Activated CD4-positive, alpha-beta T cell treated with anti-CD3 and anti-CD28 coated beads, Interleukin-2, amount 10 ng/mL, durations not matched to agents 7 days and 5 days (primary cell): Measurements from ENCODE around the gene PIK3CA. TPM values are rescaled to one million over a fixed set of nuclear protein-coding genes. Genes with fewer than 3 reads are reported as not detected.
"Not testable (repeated sequence)": the region's sequence is repeated elsewhere in the genome, so short reads cannot be mapped to it uniquely, and the experiment has no call there.

Experiments used
- CTCF ChIA-PET: fragments of 350-600 bp; sonication (Branson Sonifier 250); formaldehyde crosslinking; loops from one replicate; lab custom pipeline; 2021; ENCODE audit warnings: antibody characterized with exemption; lab: Charles Lee
- POLR2A ChIA-PET: fragments of 350-600 bp; sonication (Branson Sonifier 250); formaldehyde crosslinking; loops from one replicate; lab custom pipeline; 2021; ENCODE audit warnings: antibody characterized with exemption; lab: Charles Lee
- DNase-seq: peaks from one replicate; pipeline ENCODE4 v3.0.0-alpha.2; 2020
- H3K27ac Mint-ChIP-seq: one replicate; pipeline ENCODE4 v1.8.0; 2021; ENCODE audit warnings: mild to moderate bottlenecking, moderate library complexity, mixed read lengths
- H3K27me3 Mint-ChIP-seq: one replicate; pipeline ENCODE4 v1.8.0; 2021; ENCODE audit warnings: mixed read lengths
- H3K36me3 Mint-ChIP-seq: one replicate; pipeline ENCODE4 v1.8.0; 2021; ENCODE audit warnings: low read depth, mixed read lengths
- H3K4me1 Mint-ChIP-seq: one replicate; pipeline ENCODE4 v1.8.0; 2021; ENCODE audit warnings: mixed read lengths
- H3K4me3 Mint-ChIP-seq: one replicate; pipeline ENCODE4 v1.8.0; 2021; ENCODE audit warnings: mild to moderate bottlenecking, moderate library complexity, mixed read lengths
- H3K9me3 Mint-ChIP-seq: one replicate; pipeline ENCODE4 v1.8.0; 2021; ENCODE audit warnings: mixed read lengths
- total RNA-seq, 2 experiments: library from RNA; stranded (reverse); gene quantifications; one replicate each; pipeline ENCODE4 v1.2.3, GENCODE V29; 2021

PIK3CA gene
- total RNA-seq, 2 experiments from 2014 or later, result 23.4 to 28.0 TPM

- H3K27ac Mint-ChIP-seq, DNase-seq, H3K36me3 Mint-ChIP-seq, POLR2A ChIA-PET, H3K4me3 Mint-ChIP-seq: not testable (repeated sequence)
- Mint-ChIP-seq H3K4me1 (peaks cover 31% of the 10 kb centered on the region), H3K9me3 (peaks cover 10% of the 10 kb centered on the region), H3K27me3 (peaks cover 13% of the 10 kb centered on the region)
- CTCF ChIA-PET, result interaction anchor here (1.1 kb wide), 1 partner anchor 11 kb away, joined by 3 read pairs; no protein-coding TSS in a partner anchor
Observed at GRCh38 chr3:179257742-179258141, 109.6 kb downstream of the PIK3CA start.

- Mint-ChIP-seq H3K27me3 (peaks cover 13% of the 10 kb centered on the region), H3K27ac (no peak overlapping the region), H3K36me3 (peaks cover 8% of the 10 kb centered on the region), H3K4me1 (peaks cover 31% of the 10 kb centered on the region), H3K9me3 (peaks cover 10% of the 10 kb centered on the region), H3K4me3 (no peak overlapping the region)
- ChIA-PET CTCF (no interaction called here), POLR2A (no interaction called here)
- no peak for DNase-seq
Observed at GRCh38 chr3:179258820-179259219, 110.7 kb downstream of the PIK3CA start.

- peaks cover 13% of the 10 kb centered on the region for H3K27me3 Mint-ChIP-seq
- H3K27ac Mint-ChIP-seq, POLR2A ChIA-PET, CTCF ChIA-PET, DNase-seq, H3K36me3 Mint-ChIP-seq: not testable (repeated sequence)
- H3K4me3 Mint-ChIP-seq, result peak overlapping the region; percentile 60
- H3K4me1 Mint-ChIP-seq, result peaks cover 31% of the 10 kb centered on the region
- peaks cover 10% of the 10 kb centered on the region for H3K9me3 Mint-ChIP-seq
Observed at GRCh38 chr3:179259959-179260756, 112.0 kb downstream of the PIK3CA start.

GRCh38 chr3:179260949-179261765 lies 113.0 kb downstream of the PIK3CA start:
- POLR2A ChIA-PET, result no interaction called here
- Mint-ChIP-seq H3K4me3 (peak overlapping the region; percentile 75), H3K27me3 (peaks cover 13% of the 10 kb centered on the region), H3K27ac (peak overlapping the region; percentile 34), H3K9me3 (peaks cover 10% of the 10 kb centered on the region), H3K4me1 (peaks cover 29% of the 10 kb centered on the region), H3K36me3 (peaks cover 8% of the 10 kb centered on the region)
- peak; percentile 67 for DNase-seq
- CTCF ChIA-PET, result interaction anchor here (1.2 kb wide), 1 partner anchor 62 kb away, joined by 3 read pairs; no protein-coding TSS in a partner anchor

- CTCF ChIA-PET, result interaction anchor here (1.5 kb wide), 1 partner anchor 14 kb away, joined by 5 read pairs; no protein-coding TSS in a partner anchor
Observed at GRCh38 chr3:179263134-179263533, 115.0 kb downstream of the PIK3CA start.

GRCh38 chr3:179264449-179264848 lies 116.3 kb downstream of the PIK3CA start:
- Mint-ChIP-seq H3K4me3 (no peak overlapping the region), H3K4me1 (peaks cover 23% of the 10 kb centered on the region), H3K27ac (no peak overlapping the region), H3K9me3 (peaks cover 5% of the 10 kb centered on the region), H3K36me3 (peaks cover 8% of the 10 kb centered on the region), H3K27me3 (peaks cover 8% of the 10 kb centered on the region)
- DNase-seq, result no peak
- CTCF ChIA-PET, result no interaction called here
- POLR2A ChIA-PET, result no interaction called here

More at GRCh38 chr3:179263134-179263533, 115.0 kb downstream of the PIK3CA start:
- Mint-ChIP-seq H3K27me3 (peaks cover 13% of the 10 kb centered on the region), H3K9me3 (peaks cover 10% of the 10 kb centered on the region), H3K4me1 (peaks cover 29% of the 10 kb centered on the region), H3K27ac (no peak overlapping the region), H3K4me3 (no peak overlapping the region), H3K36me3 (peaks cover 8% of the 10 kb centered on the region)
- no peak for DNase-seq
- POLR2A ChIA-PET, result no interaction called here

DNA sequence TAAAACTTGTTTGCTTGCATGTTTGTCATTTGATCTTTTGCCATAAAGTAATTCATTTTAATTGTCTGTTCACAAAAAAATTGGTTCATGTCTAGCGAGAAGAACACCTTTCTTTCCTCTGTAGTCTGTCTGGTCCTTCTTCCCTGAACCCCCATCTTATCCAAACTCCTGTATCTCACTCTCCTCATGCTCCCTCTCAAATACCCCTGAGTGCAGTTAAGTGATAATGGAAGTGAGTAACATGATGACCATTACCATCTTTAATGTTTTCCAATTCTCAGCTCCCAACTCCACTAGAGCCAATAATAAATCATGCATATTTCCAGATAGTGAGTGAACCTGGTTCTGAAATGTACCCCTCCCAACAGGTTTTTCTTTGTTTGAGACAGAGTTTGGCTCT lies 116.9 kb downstream of the PIK3CA start:
- no peak for DNase-seq
- peaks cover 5% of the 10 kb centered on the region for H3K36me3 Mint-ChIP-seq
- CTCF ChIA-PET, result interaction anchor here (0.6 kb wide), 1 partner anchor 23 kb away, joined by 3 read pairs; no protein-coding TSS in a partner anchor
- no peak overlapping the region for H3K27ac Mint-ChIP-seq
- peaks cover 3% of the 10 kb centered on the region for H3K27me3 Mint-ChIP-seq
- H3K4me3 Mint-ChIP-seq, result no peak overlapping the region
- POLR2A ChIA-PET, result no interaction called here
- H3K4me1 Mint-ChIP-seq, result peaks cover 18% of the 10 kb centered on the region
- H3K9me3 Mint-ChIP-seq, result no peaks in the 10 kb centered on the region

DNA sequence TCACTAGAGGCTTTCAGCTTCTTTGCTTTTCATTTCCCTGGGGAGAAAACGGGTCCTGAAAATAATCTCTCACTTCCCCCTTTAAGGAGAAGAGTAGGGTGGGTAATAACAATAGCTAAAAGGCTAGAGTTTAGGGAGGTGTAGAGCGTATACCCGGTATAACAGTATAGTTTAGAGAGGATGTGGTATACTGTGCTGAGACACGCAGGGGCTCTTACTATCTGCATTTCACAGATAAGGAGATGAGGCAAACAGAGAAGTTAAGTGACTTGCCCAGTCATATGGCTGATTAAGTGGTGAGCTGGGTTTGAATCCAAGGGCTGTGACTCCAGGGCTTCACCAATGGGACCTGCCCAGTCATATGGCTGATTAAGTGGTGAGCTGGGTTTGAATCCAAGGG lies 117.7 kb downstream of the PIK3CA start:
- Mint-ChIP-seq H3K27ac (no peak overlapping the region), H3K36me3 (no peaks in the 10 kb centered on the region), H3K4me1 (peaks cover 11% of the 10 kb centered on the region), H3K4me3 (no peak overlapping the region), H3K9me3 (no peaks in the 10 kb centered on the region), H3K27me3 (no peaks in the 10 kb centered on the region)
- ChIA-PET CTCF (interaction anchor here (0.6 kb wide), 1 partner anchor 23 kb away, joined by 3 read pairs; no protein-coding TSS in a partner anchor), POLR2A (no interaction called here)
- DNase-seq, result no peak

DNA sequence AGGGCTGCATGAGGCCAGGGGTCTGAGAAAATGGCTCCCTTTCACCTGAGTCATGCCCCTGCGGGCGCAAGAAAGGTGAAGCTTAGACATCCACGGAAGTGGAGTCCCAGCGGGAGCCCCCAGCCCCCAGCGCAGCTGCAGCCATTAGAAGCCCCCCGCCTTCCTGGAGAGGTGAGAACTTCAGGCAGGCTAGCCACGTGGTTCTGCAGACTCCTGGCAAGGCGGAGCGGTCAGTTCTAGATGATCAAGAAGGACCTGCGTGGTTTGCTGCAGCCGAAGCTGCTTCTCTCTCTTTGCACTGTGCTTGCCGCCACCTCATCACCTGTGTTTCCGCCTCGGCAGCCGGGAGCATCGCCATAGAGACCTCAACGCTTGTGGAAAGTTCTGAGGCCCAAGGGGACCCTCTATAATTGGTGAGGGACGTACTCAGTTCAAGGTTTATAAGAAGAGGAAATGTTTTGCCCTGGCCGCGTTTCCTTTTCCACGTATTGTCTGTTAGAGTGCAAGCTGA lies 118.6 kb downstream of the PIK3CA start:
- Mint-ChIP-seq H3K36me3 (no peaks in the 10 kb centered on the region), H3K9me3 (no peaks in the 10 kb centered on the region), H3K4me3 (no peak overlapping the region), H3K27me3 (no peaks in the 10 kb centered on the region), H3K4me1 (peaks cover 7% of the 10 kb centered on the region), H3K27ac (no peak overlapping the region)
- ChIA-PET CTCF (no interaction called here), POLR2A (no interaction called here)
- no peak for DNase-seq

DNA sequence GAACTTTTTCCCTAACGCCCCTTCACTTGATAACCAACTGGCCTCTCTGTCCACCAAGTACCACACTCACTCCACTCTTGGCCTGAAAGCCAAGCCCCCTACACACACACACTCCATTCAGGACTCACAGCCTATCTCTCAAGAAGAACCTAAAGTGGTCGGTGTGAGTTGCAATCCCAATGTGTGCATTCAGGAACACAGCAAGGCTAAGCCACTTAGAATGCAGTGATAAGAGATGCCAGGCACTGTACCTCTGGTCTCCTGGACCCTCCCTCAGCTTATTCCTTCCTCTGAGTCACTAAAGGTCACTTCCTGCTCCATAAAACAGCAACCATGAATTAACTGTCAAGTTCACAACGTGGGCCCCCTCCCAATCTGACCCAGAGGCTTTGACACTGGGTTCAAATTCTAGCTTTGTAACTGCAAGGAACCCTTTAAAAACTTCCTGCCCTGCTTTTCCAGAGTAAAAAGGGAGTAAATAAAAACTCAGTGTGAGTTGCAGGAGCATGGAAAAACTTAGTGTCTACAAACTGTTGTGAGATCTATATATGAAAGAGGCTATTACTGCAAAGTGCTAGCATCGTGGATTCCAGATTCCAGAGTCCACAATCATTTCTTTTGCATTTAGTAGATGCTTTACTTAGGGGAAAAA lies 120.4 kb downstream of the PIK3CA start:
- Mint-ChIP-seq H3K4me3 (no peak overlapping the region), H3K27ac (no peak overlapping the region), H3K36me3 (no peaks in the 10 kb centered on the region), H3K9me3 (no peaks in the 10 kb centered on the region), H3K4me1 (peaks cover 1% of the 10 kb centered on the region), H3K27me3 (no peaks in the 10 kb centered on the region)
- CTCF ChIA-PET, result no interaction called here
- POLR2A ChIA-PET, result interaction anchor here (0.6 kb wide), 1 partner anchor 86 kb away, joined by 5 read pairs; no protein-coding TSS in a partner anchor
- no peak for DNase-seq

- Mint-ChIP-seq H3K27me3 (no peaks in the 10 kb centered on the region), H3K4me1 (peaks cover 1% of the 10 kb centered on the region), H3K36me3 (no peaks in the 10 kb centered on the region), H3K4me3 (no peak overlapping the region), H3K9me3 (no peaks in the 10 kb centered on the region), H3K27ac (no peak overlapping the region)
- CTCF ChIA-PET, result interaction anchor here (1.2 to 1.6 kb wide), 2 partner anchors 22 to 47 kb away, joined by 3 to 4 read pairs; no protein-coding TSS in a partner anchor
- DNase-seq, result no peak
- POLR2A ChIA-PET, result no interaction called here
Observed at GRCh38 chr3:179269152-179269707, 121.1 kb downstream of the PIK3CA start.

- H3K27me3 Mint-ChIP-seq, result no peaks in the 10 kb centered on the region
- no peak overlapping the region for H3K4me3 Mint-ChIP-seq
- peaks cover 1% of the 10 kb centered on the region for H3K4me1 Mint-ChIP-seq
- no peaks in the 10 kb centered on the region for H3K36me3 Mint-ChIP-seq
- POLR2A ChIA-PET, result interaction anchor here (0.8 kb wide), 1 partner anchor 26 kb away, joined by 3 read pairs; no protein-coding TSS in a partner anchor
- CTCF ChIA-PET, result interaction anchor here (1.1 kb wide), 1 partner anchor 43 kb away, joined by 3 read pairs; no protein-coding TSS in a partner anchor
- no peaks in the 10 kb centered on the region for H3K9me3 Mint-ChIP-seq
- H3K27ac Mint-ChIP-seq, result no peak overlapping the region
- DNase-seq, result no peak
Observed at GRCh38 chr3:179272385-179272784, 124.2 kb downstream of the PIK3CA start.
